Measurements from ENCODE around the gene APOD. TPM values are rescaled to one million over a fixed set of nuclear protein-coding genes. Genes with fewer than 3 reads are reported as not detected.

APOD gene
- total RNA-seq, 1 donor from 2014 or later = 549 TPM

- Histone ChIP-seq H3K36me3 (no peaks in the 10 kb centered on the region), H3K27me3 (no peaks in the 10 kb centered on the region), H3K4me1 (peaks cover 56% of the 10 kb centered on the region), H3K27ac (peak within 1 kb of the TSS; percentile 86), H3K9me3 (no peaks in the 10 kb centered on the region), H3K4me3 (peak within 1 kb of the TSS; percentile 88 to 95)
- no peak for DNase-seq (ENCODE audit: extremely low spot score in 2 of 2)
- intact Hi-C loops (cut with DNase I) = loop anchor here (10.0 kb wide), 1 partner anchor 858 kb away; the partner anchor contains the start of gene FAM43A
- TF ChIP-seq CTCF (IDR thresholded peaks at IDR 0.05) = no peak
- TF ChIP-seq POLR2AphosphoS5 (IDR thresholded peaks at IDR 0.05; ENCODE audit: insufficient read depth in 1 of 2, low read depth in 1 of 2) = peak; percentile 59 to 99
- TF ChIP-seq POLR2A (IDR thresholded peaks at IDR 0.05) = peak in 1 of 2 donors; percentile 93
Observed at GRCh38 chr3:195542698-195543499, 40.8 kb downstream of the APOD start, which contains the start of gene PPP1R2. PPP1R2 (minus strand) TSS chr3:195543325; CDS start chr3:195543025, 300 bp downstream.

- H3K9me3 ChIP-seq = no peaks in the 10 kb centered on the region
- peak overlapping the region; percentile 88 to 95 for H3K4me3 ChIP-seq
- TF ChIP-seq CTCF (IDR thresholded peaks at IDR 0.05) = no peak
- no peak for TF ChIP-seq POLR2AphosphoS5 (IDR thresholded peaks at IDR 0.05; ENCODE audit: insufficient read depth in 1 of 2, low read depth in 1 of 2)
- no peak for TF ChIP-seq POLR2A (IDR thresholded peaks at IDR 0.05)
- intact Hi-C loops (cut with DNase I) = loop anchor here (10.0 kb wide), 1 partner anchor 858 kb away; the partner anchor contains the start of gene FAM43A
- H3K4me1 ChIP-seq = peaks cover 60% of the 10 kb centered on the region
- peak overlapping the region; percentile 86 for H3K27ac ChIP-seq
- no peaks in the 10 kb centered on the region for H3K27me3 ChIP-seq
- DNase-seq (ENCODE audit: extremely low spot score in 2 of 2) = no peak
- H3K36me3 ChIP-seq = no peaks in the 10 kb centered on the region
Observed at GRCh38 chr3:195542316-195542697, 41.4 kb downstream of the APOD start.

- Histone ChIP-seq H3K9me3 (no peaks in the 10 kb centered on the region), H3K36me3 (no peaks in the 10 kb centered on the region), H3K4me3 (no peak overlapping the region), H3K4me1 (peaks cover 56% of the 10 kb centered on the region), H3K27me3 (no peaks in the 10 kb centered on the region), H3K27ac (peak overlapping the region; percentile 36)
- intact Hi-C loops (cut with DNase I) = loop anchor here (10.0 kb wide), 1 partner anchor 856 kb away; the partner anchor contains the start of gene FAM43A
- TF ChIP-seq CTCF (IDR thresholded peaks at IDR 0.05) = no peak
- no peak for TF ChIP-seq POLR2A (IDR thresholded peaks at IDR 0.05)
- TF ChIP-seq POLR2AphosphoS5 (IDR thresholded peaks at IDR 0.05; ENCODE audit: insufficient read depth in 1 of 2, low read depth in 1 of 2) = no peak
- DNase-seq (ENCODE audit: extremely low spot score in 2 of 2) = no peak
Observed at GRCh38 chr3:195540511-195540910, 43.2 kb downstream of the APOD start.

GRCh38 chr3:195540027-195540426 is 43.7 kb downstream of the APOD start:
- Histone ChIP-seq H3K9me3 (no peaks in the 10 kb centered on the region), H3K27ac (no peak overlapping the region), H3K27me3 (no peaks in the 10 kb centered on the region), H3K4me3 (no peak overlapping the region), H3K4me1 (peaks cover 59% of the 10 kb centered on the region), H3K36me3 (no peaks in the 10 kb centered on the region)
- TF ChIP-seq POLR2A (IDR thresholded peaks at IDR 0.05) = no peak
- no peak for TF ChIP-seq POLR2AphosphoS5 (IDR thresholded peaks at IDR 0.05; ENCODE audit: insufficient read depth in 1 of 2, low read depth in 1 of 2)
- no peak for TF ChIP-seq CTCF (IDR thresholded peaks at IDR 0.05)
- no peak for DNase-seq (ENCODE audit: extremely low spot score in 2 of 2)
- intact Hi-C loops (cut with DNase I) = loop anchor here (10.0 kb wide), 1 partner anchor 855 kb away; the partner anchor contains the start of gene FAM43A

GRCh38 chr3:195539479-195539878 is 44.3 kb downstream of the APOD start:
- DNase-seq (ENCODE audit: extremely low spot score in 2 of 2) = no peak
- Histone ChIP-seq H3K27me3 (no peaks in the 10 kb centered on the region), H3K9me3 (no peaks in the 10 kb centered on the region), H3K27ac (no peak overlapping the region), H3K36me3 (no peaks in the 10 kb centered on the region), H3K4me3 (no peak overlapping the region), H3K4me1 (peaks cover 63% of the 10 kb centered on the region)
- intact Hi-C loops (cut with DNase I) = no loop called here
- TF ChIP-seq POLR2AphosphoS5 (IDR thresholded peaks at IDR 0.05; ENCODE audit: insufficient read depth in 1 of 2, low read depth in 1 of 2) (no peak), CTCF (IDR thresholded peaks at IDR 0.05) (no peak), POLR2A (IDR thresholded peaks at IDR 0.05) (no peak)

Measured in vagina (tissue), 2 donors.